Glutamatergic neuron (in vitro differentiated cells): Measurements from ENCODE around the gene CMTM1. TPM values are rescaled to one million over a fixed set of nuclear protein-coding genes. Genes with fewer than 3 reads are reported as not detected.

ENCODE experiments used
- DNase-seq: peaks from one replicate; pipeline ENCODE4 v3.0.0; 2022
- H3K27ac Mint-ChIP-seq: one replicate; pipeline ENCODE4 v1.8.0; 2020; ENCODE audit warnings: mild to moderate bottlenecking, mixed read lengths, inconsistent platforms; ENCODE audit not compliant: unreplicated experiment
- H3K27me3 Mint-ChIP-seq: one replicate; pipeline ENCODE4 v1.8.0; 2020; ENCODE audit warnings: mild to moderate bottlenecking, moderate library complexity, mixed read lengths, inconsistent platforms; ENCODE audit not compliant: unreplicated experiment
- H3K36me3 Mint-ChIP-seq: one replicate; pipeline ENCODE4 v1.8.0; 2020; ENCODE audit warnings: mild to moderate bottlenecking, mixed read lengths, inconsistent platforms; ENCODE audit not compliant: unreplicated experiment
- H3K4me1 Mint-ChIP-seq: one replicate; pipeline ENCODE4 v1.8.0; 2020; ENCODE audit warnings: mild to moderate bottlenecking, low read depth, mixed read lengths, inconsistent platforms; ENCODE audit not compliant: unreplicated experiment
- H3K4me3 Mint-ChIP-seq: one replicate; pipeline ENCODE4 v1.8.0; 2020; ENCODE audit warnings: mild to moderate bottlenecking, mixed read lengths, inconsistent platforms; ENCODE audit not compliant: unreplicated experiment
- H3K9me3 Mint-ChIP-seq: one replicate; pipeline ENCODE4 v1.8.0; 2020; ENCODE audit warnings: mild to moderate bottlenecking, moderate library complexity, mixed read lengths, inconsistent platforms; ENCODE audit not compliant: unreplicated experiment
- CTCF ChIP-seq: fragments of 200-600 bp; sonication (generic); IDR thresholded peaks from one replicate; pipeline ENCODE4 v1.5.0; 2021; ENCODE audit not compliant: partially characterized antibody, unreplicated experiment
- total RNA-seq: library from RNA; stranded (reverse); fragmentation: NEBNext Ultra II Directional; extraction: Animal tissue kit (Norgen Biotek cat#: 25700); gene quantifications from one replicate; pipeline ENCODE4 v1.2.1, GENCODE V29; 2021; ENCODE audit not compliant: unreplicated experiment

The CMTM1 gene
- total RNA-seq, 1 donor from 2014 or later, result 5.0 TPM

GRCh38 chr16:66549284-66550131 is 16.7 kb upstream of the CMTM1 start, which contains the start of gene TK2:
Gene TK2, minus strand, starts transcription at chr16:66550122. Its CDS starts 61 bp downstream, at chr16:66550061.
- Mint-ChIP-seq H3K36me3 (no peaks in the 10 kb centered on the region), H3K4me1 (peaks cover 14% of the 10 kb centered on the region), H3K27me3 (peaks cover 4% of the 10 kb centered on the region), H3K27ac (peak within 1 kb of the TSS; percentile 45), H3K4me3 (peak within 1 kb of the TSS; percentile 68), H3K9me3 (peaks cover 9% of the 10 kb centered on the region)
- no peak for TF ChIP-seq CTCF
- DNase-seq, result peak; percentile 73

GRCh38 chr16:66551348-66551759 is 14.9 kb upstream of the CMTM1 start:
- peak overlapping the region; percentile 89 for H3K4me3 Mint-ChIP-seq
- peak; percentile 68 for DNase-seq
- H3K36me3 Mint-ChIP-seq, result no peaks in the 10 kb centered on the region
- peaks cover 4% of the 10 kb centered on the region for H3K27me3 Mint-ChIP-seq
- TF ChIP-seq CTCF, result peak; percentile 64
- no peak overlapping the region for H3K27ac Mint-ChIP-seq
- peaks cover 14% of the 10 kb centered on the region for H3K4me1 Mint-ChIP-seq
- peaks cover 7% of the 10 kb centered on the region for H3K9me3 Mint-ChIP-seq

- no peak for DNase-seq
- Mint-ChIP-seq H3K27me3 (peaks cover 4% of the 10 kb centered on the region), H3K36me3 (no peaks in the 10 kb centered on the region), H3K4me3 (peak overlapping the region; percentile 89), H3K9me3 (peaks cover 7% of the 10 kb centered on the region), H3K4me1 (peaks cover 14% of the 10 kb centered on the region), H3K27ac (peak overlapping the region; percentile 31)
- TF ChIP-seq CTCF, result no peak
Measured at GRCh38 chr16:66551788-66552285, 14.4 kb upstream of the CMTM1 start.

- Mint-ChIP-seq H3K27me3 (peaks cover 4% of the 10 kb centered on the region), H3K9me3 (peaks cover 7% of the 10 kb centered on the region), H3K36me3 (no peaks in the 10 kb centered on the region), H3K4me3 (peak within 1 kb of the TSS; percentile 89), H3K27ac (peak within 1 kb of the TSS; percentile 31), H3K4me1 (peaks cover 14% of the 10 kb centered on the region)
- no peak for TF ChIP-seq CTCF
- peak; percentile 89 for DNase-seq
Measured at GRCh38 chr16:66552286-66553177, 13.7 kb upstream of the CMTM1 start, which contains the start of gene CKLF. Gene CKLF, plus strand, starts transcription at chr16:66552576. Its CDS starts 140 bp downstream, at chr16:66552716.
